BJ (cell line): ENCODE measurements around the gene NFIX. TPM values are rescaled to one million over a fixed set of nuclear protein-coding genes. Genes with fewer than 3 reads are reported as not detected.

Source experiments
- CTCF ChIA-PET: fragments of 350-600 bp; formaldehyde crosslinking; extraction: SDS; loops from one replicate; lab custom pipeline; 2021; ENCODE audit warnings: antibody characterized with exemption, inconsistent platforms; lab: Yijun Ruan, JAX
- POLR2A ChIA-PET: fragments of 300-600 bp; sonication (Branson Sonifier 250); formaldehyde crosslinking; extraction: SDS; loops from one replicate; lab custom pipeline; 2021; ENCODE audit warnings: antibody characterized with exemption; lab: Charles Lee
- DNase-seq: peaks from one replicate; pipeline ENCODE4 v3.0.0-alpha.2; 2011; ENCODE audit warnings: low read depth
- H3K27me3 ChIP-seq: 2 replicates; pipeline ENCODE4 v1.6.0; 2011; ENCODE audit warnings: low read length; ENCODE audit not compliant: control insufficient read depth, insufficient read depth
- H3K36me3 ChIP-seq: 2 replicates; pipeline ENCODE4 v1.5.1; 2011; ENCODE audit warnings: low read length; ENCODE audit not compliant: control insufficient read depth, insufficient read depth
- H3K4me3 ChIP-seq: 2 replicates; pipeline ENCODE4 v1.5.1; 2011; ENCODE audit warnings: low read depth, mild to moderate bottlenecking, control low read depth, low read length
- CTCF ChIP-seq: IDR thresholded peaks from 2 replicates; pipeline ENCODE4 v1.5.1; 2011; ENCODE audit warnings: low read depth, mild to moderate bottlenecking, control low read depth, inconsistent platforms, low read length, moderate library complexity; ENCODE audit not compliant: insufficient read depth
- polyA plus RNA-seq: library from polyadenylated mRNA; depleted of rRNA; stranded (reverse); fragments of >200 nt; gene quantifications from 2 replicates; pipeline ENCODE4 v1.2.3, GENCODE V29; 2011

NFIX gene
- polyA plus RNA-seq, 1 experiment, result 29.4 TPM

- Histone ChIP-seq H3K36me3 (peaks cover 1% of the 10 kb centered on the region; the same call in 1 of the 2 replicates), H3K27me3 (no peaks in the 10 kb centered on the region), H3K4me3 (peak overlapping the region; percentile 43)
- CTCF ChIA-PET, result interaction anchor here (1.1 to 14.7 kb wide), 8 partner anchors 11 to 71 kb away, joined by 3 to 358 read pairs (median 6); no protein-coding TSS in a partner anchor
- DNase-seq, result peak; percentile 89
- no peak for TF ChIP-seq CTCF
- POLR2A ChIA-PET, result interaction anchor here (0.5 to 1.3 kb wide), 5 partner anchors 10 to 35 kb away, joined by 3 to 19 read pairs (median 5); no protein-coding TSS in a partner anchor
Observed at GRCh38 chr19:13022859-13023636, 27.8 kb downstream of the NFIX start.

- peaks cover 1% of the 10 kb centered on the region; the same call in 1 of the 2 replicates for H3K36me3 ChIP-seq
- no peak for DNase-seq
- ChIA-PET CTCF (interaction anchor here (1.0 to 14.7 kb wide), 8 partner anchors 10 to 70 kb away, joined by 3 to 358 read pairs (median 5); no protein-coding TSS in a partner anchor), POLR2A (interaction anchor here (0.6 to 1.3 kb wide), 4 partner anchors 10 to 35 kb away, joined by 5 to 19 read pairs (median 6); no protein-coding TSS in a partner anchor)
- H3K27me3 ChIP-seq, result no peaks in the 10 kb centered on the region
- TF ChIP-seq CTCF, result no peak
- peak overlapping the region; percentile 43 for H3K4me3 ChIP-seq
Observed at GRCh38 chr19:13023656-13024055, 28.4 kb downstream of the NFIX start.

GRCh38 chr19:13024126-13024950 is 29.1 kb downstream of the NFIX start:
- POLR2A ChIA-PET, result interaction anchor here (0.7 to 1.2 kb wide), 2 partner anchors 10 to 37 kb away, joined by 3 to 5 read pairs; no protein-coding TSS in a partner anchor
- CTCF ChIA-PET, result interaction anchor here (1.0 to 14.7 kb wide), 7 partner anchors 10 to 69 kb away, joined by 3 to 358 read pairs (median 4); no protein-coding TSS in a partner anchor

GRCh38 chr19:13024951-13025697 is 29.8 kb downstream of the NFIX start:
- no peak for DNase-seq
- CTCF ChIA-PET, result interaction anchor here (1.0 to 14.7 kb wide), 6 partner anchors 9 to 69 kb away, joined by 3 to 358 read pairs (median 5); no protein-coding TSS in a partner anchor
- POLR2A ChIA-PET, result no interaction called here
- peaks cover 7% of the 10 kb centered on the region for H3K36me3 ChIP-seq
- peak overlapping the region; percentile 43 for H3K4me3 ChIP-seq
- TF ChIP-seq CTCF, result no peak
- H3K27me3 ChIP-seq, result no peaks in the 10 kb centered on the region

More at GRCh38 chr19:13024126-13024950, 29.1 kb downstream of the NFIX start:
- TF ChIP-seq CTCF, result no peak
- peak overlapping the region; percentile 43 for H3K4me3 ChIP-seq
- DNase-seq, result no peak
- H3K36me3 ChIP-seq, result peaks cover 2% of the 10 kb centered on the region
- no peaks in the 10 kb centered on the region for H3K27me3 ChIP-seq
